ENCODE results near the gene TAF10.

- TF ChIP-seq, protein P1, sequence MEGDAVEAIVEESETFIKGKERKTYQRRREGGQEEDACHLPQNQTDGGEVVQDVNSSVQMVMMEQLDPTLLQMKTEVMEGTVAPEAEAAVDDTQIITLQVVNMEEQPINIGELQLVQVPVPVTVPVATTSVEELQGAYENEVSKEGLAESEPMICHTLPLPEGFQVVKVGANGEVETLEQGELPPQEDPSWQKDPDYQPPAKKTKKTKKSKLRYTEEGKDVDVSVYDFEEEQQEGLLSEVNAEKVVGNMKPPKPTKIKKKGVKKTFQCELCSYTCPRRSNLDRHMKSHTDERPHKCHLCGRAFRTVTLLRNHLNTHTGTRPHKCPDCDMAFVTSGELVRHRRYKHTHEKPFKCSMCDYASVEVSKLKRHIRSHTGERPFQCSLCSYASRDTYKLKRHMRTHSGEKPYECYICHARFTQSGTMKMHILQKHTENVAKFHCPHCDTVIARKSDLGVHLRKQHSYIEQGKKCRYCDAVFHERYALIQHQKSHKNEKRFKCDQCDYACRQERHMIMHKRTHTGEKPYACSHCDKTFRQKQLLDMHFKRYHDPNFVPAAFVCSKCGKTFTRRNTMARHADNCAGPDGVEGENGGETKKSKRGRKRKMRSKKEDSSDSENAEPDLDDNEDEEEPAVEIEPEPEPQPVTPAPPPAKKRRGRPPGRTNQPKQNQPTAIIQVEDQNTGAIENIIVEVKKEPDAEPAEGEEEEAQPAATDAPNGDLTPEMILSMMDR (IDR thresholded peaks at IDR 0.05) = peak in 5 of 7 experiments; percentile 17 to 71 (median 42)
- TF ChIP-seq EP300 (IDR thresholded peaks at IDR 0.05) = no peak
Measured at GRCh38 chr11:6612213-6613041, at the start of gene TAF10.

Measured in stomach (tissue), 4 donors.